Kidney (tissue), 14 donors: Measurements from ENCODE around the gene ZSCAN31. TPM values are rescaled to one million over a fixed set of nuclear protein-coding genes. Genes with fewer than 3 reads are reported as not detected.
"Not testable (repeated sequence)": the region's sequence is repeated elsewhere in the genome, so short reads cannot be mapped to it uniquely, and the experiment has no call there.

ENCODE experiments used
- DNase-seq, 5 donors: peaks; one replicate each; pipeline ENCODE4 v3.0.0-alpha.2; 2013 to 2020
- FAIRE-seq: peaks from 2 replicates; lab custom pipeline; 2012; peaks lifted over from hg19 to GRCh38; lab: Jason Lieb, UNC
- H3K27ac ChIP-seq, 2 donors: one replicate each; pipeline ENCODE4 v1.7.0; 2013; ENCODE audit warnings: low read depth in 2 of 2, low read length in 2 of 2, inconsistent platforms in 1 of 2
- H3K27me3 ChIP-seq: one replicate; pipeline ENCODE4 v1.7.1; 2013; ENCODE audit warnings: low read length, inconsistent platforms; ENCODE audit not compliant: control insufficient read depth, insufficient read depth
- H3K36me3 ChIP-seq, 3 donors: one replicate each; pipeline versions ENCODE4 v1.7.0 to v1.7.1; 2013; ENCODE audit warnings: low read length in 3 of 3, control low read depth in 1 of 3, inconsistent platforms in 1 of 3; ENCODE audit not compliant: insufficient read depth in 3 of 3, control insufficient read depth in 2 of 3
- H3K4me1 ChIP-seq, 3 donors: one replicate each; pipeline versions ENCODE4 v1.7.0 to v1.7.1; 2013; ENCODE audit warnings: low read length in 3 of 3, inconsistent platforms in 1 of 3, low read depth in 1 of 3; ENCODE audit not compliant: control insufficient read depth in 2 of 3, insufficient read depth in 2 of 3
- H3K4me3 ChIP-seq, 3 donors: one replicate each; pipeline versions ENCODE4 v1.7.0 to v1.8.1; 2013; ENCODE audit warnings: low read length in 3 of 3, control low read depth in 1 of 3, inconsistent platforms in 1 of 3
- H3K9ac ChIP-seq, 3 donors: one replicate each; pipeline versions ENCODE4 v1.7.0 to v1.7.1; 2013; ENCODE audit warnings: low read length in 3 of 3, control low read depth in 1 of 3, inconsistent platforms in 1 of 3
- H3K9me3 ChIP-seq, 3 donors: one replicate each; pipeline versions ENCODE4 v1.7.0 to v1.7.1; 2013; ENCODE audit warnings: low read length in 3 of 3, control low read depth in 1 of 3, inconsistent platforms in 1 of 3; ENCODE audit not compliant: control insufficient read depth in 2 of 3, insufficient read depth in 1 of 3
- CTCF ChIP-seq: IDR thresholded peaks from 3 replicates; pipeline ENCODE4 v1.5.1; 2012; ENCODE audit warnings: mild to moderate bottlenecking, moderate library complexity, borderline replicate concordance; ENCODE audit not compliant: insufficient read depth; ENCODE audit errors: extremely low read depth
- intact Hi-C: fragments of 100-400 bp; cut with DNase I; formaldehyde crosslinking; loops from one replicate; pipeline ENCODE4 v1.11.1; 2022
- polyA plus RNA-seq: library from polyadenylated mRNA; stranded (reverse); fragments of 350-450 nt; fragmentation: Illumina TruSeq; extraction: RNeasy Lipid Tissue Mini Kit (QIAGEN cat#74804); gene quantifications from one replicate; pipeline ENCODE4 v1.2.3, GENCODE V29; 2014; ENCODE audit warnings: low read depth, low replicate concordance; ENCODE audit not compliant: insufficient read depth
- total RNA-seq: library from RNA; stranded (reverse); fragmentation: NEBNext Ultra II Directional; extraction: Animal tissue kit (Norgen Biotek cat#: 25700); gene quantifications from one replicate; pipeline ENCODE4 v1.2.1, GENCODE V29; 2021
- donor health status: control.
- donor health status: control.
- donor health status: control.
- donor health status: control.
- donor health status: control.
- donor health status: DM: yes; HTN: yes; CAD: no.
- donor health status: Normal renal cell carcinoma (clear cell type).

ZSCAN31 gene
- total and polyA plus RNA-seq, 2 donors from 2014 or later: 4.1 to 6.3 TPM

- Histone ChIP-seq H3K27ac (no peak overlapping the region), H3K36me3 (peaks cover 0 to 18% (median 16%) of the 10 kb centered on the region in 3 donors), H3K9me3 (no peaks in the 10 kb centered on the region), H3K4me3 (no peak overlapping the region), H3K4me1 (no peaks in the 10 kb centered on the region), H3K9ac (no peak overlapping the region), H3K27me3 (no peaks in the 10 kb centered on the region)
- DNase-seq: no peak
- no peak for FAIRE-seq
- intact Hi-C loops: no loop called here
- no peak for TF ChIP-seq CTCF
Observed at GRCh38 chr6:28369463-28369862, 33.5 kb upstream of the ZSCAN31 start.

GRCh38 chr6:28368522-28368921 lies 32.6 kb upstream of the ZSCAN31 start:
- H3K27me3 ChIP-seq: no peaks in the 10 kb centered on the region
- no peak overlapping the region for H3K9ac ChIP-seq
- TF ChIP-seq CTCF: no peak
- peaks cover 0 to 22% (median 16%) of the 10 kb centered on the region in 3 donors for H3K36me3 ChIP-seq
- intact Hi-C loops: no loop called here
- DNase-seq: no peak
- H3K4me1 ChIP-seq: no peaks in the 10 kb centered on the region
- no peaks in the 10 kb centered on the region for H3K9me3 ChIP-seq
- FAIRE-seq: no peak
- H3K4me3 ChIP-seq: no peak overlapping the region
- no peak overlapping the region for H3K27ac ChIP-seq

- H3K4me1 ChIP-seq, H3K9me3 ChIP-seq, intact Hi-C loops, H3K27ac ChIP-seq, H3K9ac ChIP-seq, FAIRE-seq, DNase-seq, H3K27me3 ChIP-seq, H3K4me3 ChIP-seq: not testable (repeated sequence)
- H3K36me3 ChIP-seq: peaks cover 0 to 22% (median 16%) of the 10 kb centered on the region in 3 donors
Observed at GRCh38 chr6:28365590-28365989, 29.6 kb upstream of the ZSCAN31 start.

GRCh38 chr6:28360961-28361360 lies 25.0 kb upstream of the ZSCAN31 start:
- H3K9ac ChIP-seq: no peak overlapping the region

GRCh38 chr6:28359562-28359961 lies 23.6 kb upstream of the ZSCAN31 start:
- intact Hi-C loops, H3K9me3 ChIP-seq, H3K36me3 ChIP-seq, H3K27me3 ChIP-seq, H3K9ac ChIP-seq, H3K4me3 ChIP-seq, FAIRE-seq, H3K27ac ChIP-seq, DNase-seq: not testable (repeated sequence)
- H3K4me1 ChIP-seq: peaks cover 0 to 13% (median 6%) of the 10 kb centered on the region in 3 donors

More at GRCh38 chr6:28360961-28361360, 25.0 kb upstream of the ZSCAN31 start:
- no peak for FAIRE-seq
- Histone ChIP-seq H3K4me3 (no peak overlapping the region), H3K27me3 (no peaks in the 10 kb centered on the region), H3K4me1 (peaks cover 0 to 6% (median 5%) of the 10 kb centered on the region in 3 donors), H3K27ac (no peak overlapping the region), H3K9me3 (no peaks in the 10 kb centered on the region), H3K36me3 (peaks cover 2 to 15% (median 12%) of the 10 kb centered on the region in 3 donors)
- TF ChIP-seq CTCF: no peak
- intact Hi-C loops: no loop called here
- DNase-seq: no peak
